ENCODE measurements around the gene HADHB. TPM values are rescaled to one million over a fixed set of nuclear protein-coding genes. Genes with fewer than 3 reads are reported as not detected.

Gene HADHB
- total RNA-seq, 1 donor: 102 TPM

GRCh38 chr2:26212011-26212410, 32.7 kb upstream of the HADHB start:
- no peak overlapping the region for H3K4me3 ChIP-seq (ENCODE audit: low read depth, low read length)
- TF ChIP-seq CTCF (IDR thresholded peaks at IDR 0.05; ENCODE audit: insufficient read depth, low read length): no peak
- DNase-seq (ENCODE audit: low read depth): no peak

GRCh38 chr2:26214759-26215158, 30.0 kb upstream of the HADHB start:
- no peak overlapping the region for H3K4me3 ChIP-seq (ENCODE audit: low read depth, low read length)
- no peak for TF ChIP-seq CTCF (IDR thresholded peaks at IDR 0.05; ENCODE audit: insufficient read depth, low read length)

GRCh38 chr2:26215833-26216232, 28.9 kb upstream of the HADHB start:
- DNase-seq (ENCODE audit: low read depth): no peak
- TF ChIP-seq CTCF (IDR thresholded peaks at IDR 0.05; ENCODE audit: insufficient read depth, low read length): no peak

More at GRCh38 chr2:26214759-26215158, 30.0 kb upstream of the HADHB start:
- DNase-seq (ENCODE audit: low read depth): no peak

GRCh38 chr2:26216587-26216986, 28.2 kb upstream of the HADHB start:
- no peak for TF ChIP-seq CTCF (IDR thresholded peaks at IDR 0.05; ENCODE audit: insufficient read depth, low read length)
- no peak for DNase-seq (ENCODE audit: low read depth)
- H3K4me3 ChIP-seq (ENCODE audit: low read depth, low read length): no peak overlapping the region

More at GRCh38 chr2:26215833-26216232, 28.9 kb upstream of the HADHB start:
- H3K4me3 ChIP-seq (ENCODE audit: low read depth, low read length): no peak overlapping the region

GRCh38 chr2:26217720-26218119, 27.0 kb upstream of the HADHB start:
- no peak for DNase-seq (ENCODE audit: low read depth)
- no peak for TF ChIP-seq CTCF (IDR thresholded peaks at IDR 0.05; ENCODE audit: insufficient read depth, low read length)
- no peak overlapping the region for H3K4me3 ChIP-seq (ENCODE audit: low read depth, low read length)

GRCh38 chr2:26223018-26223417, 21.7 kb upstream of the HADHB start:
- no peak for TF ChIP-seq CTCF (IDR thresholded peaks at IDR 0.05; ENCODE audit: insufficient read depth, low read length)
- no peak for DNase-seq (ENCODE audit: low read depth)
- H3K4me3 ChIP-seq (ENCODE audit: low read depth, low read length): no peak overlapping the region

GRCh38 chr2:26224095-26224494, 20.6 kb upstream of the HADHB start:
- DNase-seq (ENCODE audit: low read depth): no peak
- no peak overlapping the region for H3K4me3 ChIP-seq (ENCODE audit: low read depth, low read length)
- TF ChIP-seq CTCF (IDR thresholded peaks at IDR 0.05; ENCODE audit: insufficient read depth, low read length): no peak

All from fibroblast of the aortic adventitia (primary cell).